Mesendoderm (in vitro differentiated cells): ENCODE measurements around the gene LMLN.
A peak's percentile ranks its signal among the peaks of the same experiment; 100 is the strongest.
"Not testable (repeated sequence)": the region's sequence is repeated elsewhere in the genome, so short reads cannot be mapped to it uniquely, and the experiment has no call there.

Experiments
- DNase-seq: peaks from one replicate; pipeline ENCODE4 v3.0.0; 2013
- H2AK5ac ChIP-seq: 2 replicates; pipeline ENCODE4 v1.6.1; 2013; ENCODE audit warnings: low read length, inconsistent platforms
- H2BK120ac ChIP-seq: 2 replicates; pipeline ENCODE4 v1.6.1; 2013; ENCODE audit warnings: low read depth, mild to moderate bottlenecking, low read length, moderate library complexity, mixed read lengths
- H2BK15ac ChIP-seq: replicated peaks from 2 replicates; pipeline ENCODE4 v1.6.1; 2013; ENCODE audit warnings: low read depth, mild to moderate bottlenecking, moderate library complexity
- H2BK5ac ChIP-seq: 2 replicates; pipeline ENCODE4 v1.6.1; 2013; ENCODE audit warnings: low read length, inconsistent platforms
- H3K18ac ChIP-seq: 2 replicates; pipeline ENCODE4 v1.6.1; 2013; ENCODE audit warnings: mild to moderate bottlenecking, low read length, mixed read lengths
- H3K23ac ChIP-seq: one replicate; pipeline ENCODE4 v1.6.1; 2013; ENCODE audit warnings: low read length
- H3K27ac ChIP-seq: 2 replicates; pipeline ENCODE4 v1.5.1; 2013; ENCODE audit warnings: low read depth, mild to moderate bottlenecking, inconsistent platforms, low read length, moderate library complexity
- H3K27me3 ChIP-seq: 2 replicates; pipeline ENCODE4 v1.6.1; 2013; ENCODE audit warnings: low read length, control low read depth, mild to moderate bottlenecking, inconsistent platforms; ENCODE audit not compliant: insufficient read depth, poor library complexity
- H3K36me3 ChIP-seq: 2 replicates; pipeline ENCODE4 v1.6.1; 2013; ENCODE audit warnings: low read length, inconsistent platforms; ENCODE audit not compliant: control insufficient read depth, insufficient read depth
- H3K4ac ChIP-seq: one replicate; pipeline ENCODE4 v1.6.1; 2013; ENCODE audit warnings: low read depth, mild to moderate bottlenecking, low read length, moderate library complexity
- H3K4me1 ChIP-seq: 2 replicates; pipeline ENCODE4 v1.6.1; 2013; ENCODE audit warnings: low read depth, low read length, inconsistent platforms; ENCODE audit not compliant: control insufficient read depth
- H3K4me2 ChIP-seq: 2 replicates; pipeline ENCODE4 v1.6.1; 2013; ENCODE audit warnings: low read length
- H3K4me3 ChIP-seq: 2 replicates; pipeline ENCODE4 v1.5.1; 2013; ENCODE audit warnings: mild to moderate bottlenecking, low read length
- H3K56ac ChIP-seq: one replicate; pipeline ENCODE4 v1.6.1; 2013; ENCODE audit warnings: low read length
- H3K79me1 ChIP-seq: 2 replicates; pipeline ENCODE4 v1.6.1; 2013; ENCODE audit warnings: low read length, inconsistent platforms
- H3K79me2 ChIP-seq: 2 replicates; pipeline ENCODE4 v1.6.1; 2013; ENCODE audit warnings: mild to moderate bottlenecking, low read length; ENCODE audit not compliant: control insufficient read depth, insufficient read depth
- H3K9ac ChIP-seq: 2 replicates; pipeline ENCODE4 v1.6.1; 2013; ENCODE audit warnings: low read length, inconsistent platforms
- H4K5ac ChIP-seq: one replicate; pipeline ENCODE4 v1.6.1; 2013; ENCODE audit warnings: low read length
- H4K8ac ChIP-seq: one replicate; pipeline ENCODE4 v1.6.1; 2013; ENCODE audit warnings: low read depth, mild to moderate bottlenecking, control low read depth, low read length, moderate library complexity
- WGBS: extraction: QIAGEN DNeasy Blood & Tissue Kit; methylation state at CpG from one replicate; pipeline ENCODE4 v1.1.7; 2013; ENCODE audit warnings: low lambda C conversion rate, missing lambda C conversion rate; ENCODE audit not compliant: insufficient coverage; ENCODE audit errors: extremely low coverage; 5-methylcytosine and 5-hydroxymethylcytosine counted together

LMLN gene

GRCh38 chr3:198048445-198048844 lies 88.4 kb downstream of the LMLN start:
- H2BK5ac ChIP-seq, result no peak overlapping the region
- H2BK120ac ChIP-seq, result no peak overlapping the region
- H3K79me1 ChIP-seq, result no peaks in the 10 kb centered on the region
- H4K8ac ChIP-seq, result no peak overlapping the region
- no peak overlapping the region for H3K56ac ChIP-seq
- H3K4ac ChIP-seq, result no peak overlapping the region
- H4K5ac ChIP-seq, result no peak overlapping the region
- no peak for DNase-seq
- no peak overlapping the region for H3K4me3 ChIP-seq
- no peak overlapping the region for H3K9ac ChIP-seq
- no peak overlapping the region for H3K27ac ChIP-seq
- no peaks in the 10 kb centered on the region for H3K4me1 ChIP-seq
- H3K79me2 ChIP-seq, result no peaks in the 10 kb centered on the region
- H3K27me3 ChIP-seq, result no peaks in the 10 kb centered on the region
- H3K4me2 ChIP-seq, result no peak overlapping the region
- H3K36me3 ChIP-seq, result no peaks in the 10 kb centered on the region
- H3K18ac ChIP-seq, result no peak overlapping the region
- no peak overlapping the region for H3K23ac ChIP-seq
- no peak overlapping the region for H2BK15ac ChIP-seq
- H2AK5ac ChIP-seq, result no peak overlapping the region

- Histone ChIP-seq H2BK5ac (no peak overlapping the region), H3K4me3 (no peak overlapping the region), H3K27ac (no peak overlapping the region), H3K79me2 (no peaks in the 10 kb centered on the region), H3K36me3 (no peaks in the 10 kb centered on the region), H3K9ac (no peak overlapping the region), H3K4ac (no peak overlapping the region), H3K27me3 (no peaks in the 10 kb centered on the region), H4K8ac (no peak overlapping the region), H3K23ac (no peak overlapping the region), H3K4me1 (no peaks in the 10 kb centered on the region), H3K18ac (no peak overlapping the region), H2AK5ac (no peak overlapping the region), H2BK15ac (no peak overlapping the region), H3K79me1 (no peaks in the 10 kb centered on the region), H4K5ac (no peak overlapping the region), H3K56ac (no peak overlapping the region), H3K4me2 (no peak overlapping the region), H2BK120ac (no peak overlapping the region)
- DNase-seq, result no peak
- WGBS, result no CpG with 5 or more reads among the region's 2 CpGs
These were observed 91.8 kb downstream of the LMLN start for GRCh38 chr3:198051836-198052235.

- H3K9ac ChIP-seq, H2BK5ac ChIP-seq, H3K27ac ChIP-seq, H3K18ac ChIP-seq, H2AK5ac ChIP-seq, H3K79me1 ChIP-seq, H3K4me3 ChIP-seq, H3K27me3 ChIP-seq, DNase-seq, H3K4me1 ChIP-seq, H4K5ac ChIP-seq, H3K36me3 ChIP-seq, H2BK120ac ChIP-seq, H3K4ac ChIP-seq, H3K79me2 ChIP-seq, H2BK15ac ChIP-seq, H3K56ac ChIP-seq, H4K8ac ChIP-seq, H3K4me2 ChIP-seq, H3K23ac ChIP-seq: not testable (repeated sequence)
These were observed 93.4 kb downstream of the LMLN start for GRCh38 chr3:198053462-198053861.

GRCh38 chr3:198061119-198062067 lies 101.4 kb downstream of the LMLN start:
- Histone ChIP-seq H3K23ac (no peak overlapping the region), H3K4me2 (no peak overlapping the region), H3K79me2 (no peaks in the 10 kb centered on the region), H3K79me1 (no peaks in the 10 kb centered on the region), H2BK5ac (no peak overlapping the region), H3K27ac (no peak overlapping the region), H2AK5ac (no peak overlapping the region), H2BK120ac (no peak overlapping the region), H3K4me3 (no peak overlapping the region), H3K36me3 (no peaks in the 10 kb centered on the region), H3K56ac (no peak overlapping the region), H3K9ac (no peak overlapping the region), H3K4ac (no peak overlapping the region), H2BK15ac (no peak overlapping the region), H3K18ac (no peak overlapping the region), H4K5ac (no peak overlapping the region), H4K8ac (no peak overlapping the region), H3K27me3 (no peaks in the 10 kb centered on the region), H3K4me1 (no peaks in the 10 kb centered on the region)
- DNase-seq, result no peak
- no CpG with 5 or more reads among the region's 1 CpG for whole genome bisulfite sequencing

- H3K9ac ChIP-seq, result no peak overlapping the region
- no CpG with 5 or more reads among the region's 1 CpG for WGBS
- H3K56ac ChIP-seq, result no peak overlapping the region
- no peaks in the 10 kb centered on the region for H3K79me2 ChIP-seq
- H3K4me1 ChIP-seq, result no peaks in the 10 kb centered on the region
- no peak overlapping the region for H3K4me2 ChIP-seq
- no peak overlapping the region for H3K23ac ChIP-seq
- H3K36me3 ChIP-seq, result no peaks in the 10 kb centered on the region
- no peaks in the 10 kb centered on the region for H3K79me1 ChIP-seq
- H4K8ac ChIP-seq, result no peak overlapping the region
- DNase-seq, result no peak
- H3K4me3 ChIP-seq, result no peak overlapping the region
- H3K4ac ChIP-seq, result no peak overlapping the region
- H3K18ac ChIP-seq, result no peak overlapping the region
- no peak overlapping the region for H2BK5ac ChIP-seq
- no peak overlapping the region for H2BK120ac ChIP-seq
- no peak overlapping the region for H3K27ac ChIP-seq
- no peak overlapping the region for H4K5ac ChIP-seq
- no peak overlapping the region for H2AK5ac ChIP-seq
- H3K27me3 ChIP-seq, result no peaks in the 10 kb centered on the region
- no peak overlapping the region for H2BK15ac ChIP-seq
These were observed 102.0 kb downstream of the LMLN start for GRCh38 chr3:198062068-198062465.

GRCh38 chr3:198064420-198064819 lies 104.4 kb downstream of the LMLN start:
- Histone ChIP-seq H3K56ac (no peak overlapping the region), H3K4ac (no peak overlapping the region), H3K27ac (no peak overlapping the region), H3K4me2 (no peak overlapping the region), H2BK120ac (no peak overlapping the region), H3K4me3 (no peak overlapping the region), H2BK5ac (no peak overlapping the region), H4K5ac (no peak overlapping the region), H3K4me1 (no peaks in the 10 kb centered on the region), H3K79me1 (no peaks in the 10 kb centered on the region), H2BK15ac (no peak overlapping the region), H3K27me3 (no peaks in the 10 kb centered on the region), H3K18ac (no peak overlapping the region), H3K79me2 (no peaks in the 10 kb centered on the region), H3K36me3 (no peaks in the 10 kb centered on the region), H2AK5ac (no peak overlapping the region), H3K9ac (no peak overlapping the region), H4K8ac (no peak overlapping the region), H3K23ac (peak overlapping the region; percentile 18)
- DNase-seq, result no peak
- WGBS, result no CpG with 5 or more reads among the region's 5 CpGs
